Activated CD4-positive, alpha-beta T cell treated with anti-CD3 and anti-CD28 coated beads, Interleukin-2, Interleukin-4, amounts not matched to agents 100 ng/mL and 50 ng/mL, durations not matched to agents 16 hours and 8 hours (primary cell): ENCODE results near the gene PTPRK.
"Not testable (repeated sequence)": the region's sequence is repeated elsewhere in the genome, so short reads cannot be mapped to it uniquely, and the experiment has no call there.

Source experiments
- DNase-seq: peaks from one replicate; pipeline ENCODE4 v3.0.0-alpha.2; 2020; ENCODE audit warnings: low spot score

Gene PTPRK

DNA sequence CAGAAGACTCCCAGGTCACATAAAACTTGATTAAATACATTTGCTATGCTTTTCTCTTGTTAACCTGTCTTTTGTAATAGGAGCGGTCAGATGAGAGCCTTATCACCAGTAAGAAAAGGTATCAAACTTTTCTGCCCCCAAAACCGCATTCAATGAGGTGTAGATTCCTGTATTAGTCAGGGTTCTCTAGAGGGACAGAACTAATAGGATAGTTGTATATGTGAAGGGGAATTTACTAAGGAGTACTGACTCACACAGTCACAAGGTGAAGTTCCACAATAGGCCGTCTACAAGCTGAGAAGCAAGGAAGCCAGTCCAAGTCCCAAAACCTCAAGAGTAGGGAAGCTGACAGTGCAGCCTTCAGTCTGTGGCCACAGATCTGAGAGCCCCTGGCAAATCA is 32.7 kb downstream of the PTPRK start:
- no peak for DNase-seq

DNA sequence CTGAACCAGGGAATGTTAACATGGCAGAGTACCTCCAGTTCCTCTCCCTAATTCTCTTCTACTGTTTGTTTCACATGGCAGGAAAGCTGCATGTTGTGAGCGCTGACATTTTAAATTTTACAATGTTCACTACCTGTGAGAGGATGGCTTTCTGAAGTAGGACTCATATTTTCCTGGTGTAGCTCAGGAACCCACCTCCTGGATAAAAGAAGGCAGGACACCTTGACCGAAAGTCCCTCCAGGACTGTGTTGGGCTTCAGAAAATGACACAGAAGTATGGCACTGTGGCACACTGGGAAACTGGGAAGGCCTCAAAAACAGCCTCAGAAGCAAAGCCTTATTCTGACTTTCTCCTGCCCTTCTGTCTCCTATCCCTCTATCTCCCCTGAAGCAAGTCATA is 33.3 kb downstream of the PTPRK start:
- DNase-seq = no peak

DNA sequence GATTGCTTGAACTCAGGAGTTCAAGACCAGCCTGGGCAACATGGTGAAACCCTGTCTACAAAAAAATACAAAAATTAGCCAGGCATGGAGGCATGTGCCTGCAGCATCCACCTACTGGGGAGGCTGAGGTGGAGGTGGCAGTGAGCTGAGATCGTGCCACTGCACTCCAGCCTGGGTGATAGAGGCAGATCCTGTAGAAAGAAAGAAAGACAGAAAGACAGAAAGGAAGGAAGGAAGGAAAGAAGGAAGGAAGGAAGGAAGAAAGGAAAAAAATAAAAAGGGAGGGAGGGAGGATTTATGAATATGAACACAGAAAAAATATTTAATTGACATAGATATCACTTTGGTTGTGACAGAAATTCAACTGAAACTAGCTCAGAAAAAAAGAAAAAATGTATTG is 33.8 kb downstream of the PTPRK start:
- DNase-seq = not testable (repeated sequence)

DNA sequence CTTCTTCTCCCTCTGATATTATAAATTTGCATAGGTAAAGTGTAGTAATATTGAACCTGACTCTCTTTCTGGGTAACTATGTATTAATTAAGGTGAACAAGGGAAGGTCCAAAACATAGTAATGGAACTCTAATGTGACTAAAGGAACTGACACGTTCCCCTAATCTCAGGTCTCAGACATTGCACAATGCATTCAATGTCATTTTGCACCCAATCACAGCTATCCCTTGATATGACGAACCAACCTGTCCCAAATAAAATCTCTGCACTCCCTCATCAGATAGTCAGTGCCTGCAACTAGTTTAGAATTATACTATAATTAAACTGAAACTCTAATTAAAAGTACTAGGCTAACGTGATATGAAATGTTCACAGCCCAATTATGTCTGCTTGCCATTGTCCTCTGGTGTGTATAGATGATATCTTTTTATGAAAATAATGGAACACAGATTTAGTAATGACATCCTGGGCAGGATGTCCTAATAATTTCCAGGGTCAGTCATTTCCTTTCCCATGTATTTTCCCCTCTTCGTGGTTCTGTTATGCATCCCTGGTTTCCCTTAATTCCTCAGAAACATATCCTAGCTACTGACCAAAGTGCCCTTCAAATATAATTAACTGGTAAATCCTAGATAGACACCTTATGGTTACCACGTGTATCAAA is 36.8 kb downstream of the PTPRK start:
- no peak for DNase-seq

DNA sequence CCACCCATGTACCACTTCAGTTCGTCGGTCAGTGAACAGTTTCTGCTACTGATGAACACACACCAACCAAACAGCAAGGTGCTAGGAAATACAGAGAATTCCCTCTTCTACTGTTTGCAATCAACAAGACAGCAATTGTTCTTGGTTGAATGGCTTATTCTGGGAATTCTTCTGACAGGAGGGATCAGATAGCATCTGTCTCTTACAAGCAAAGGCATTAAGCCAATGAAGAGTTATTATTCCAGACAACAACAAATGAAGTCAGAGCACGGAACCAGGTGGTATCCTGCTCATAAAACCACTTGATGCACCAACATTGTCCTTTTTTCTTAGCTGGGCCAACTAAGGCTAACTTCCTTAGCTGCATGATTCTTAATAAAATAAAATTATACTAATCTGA is 37.8 kb downstream of the PTPRK start:
- no peak for DNase-seq

DNA sequence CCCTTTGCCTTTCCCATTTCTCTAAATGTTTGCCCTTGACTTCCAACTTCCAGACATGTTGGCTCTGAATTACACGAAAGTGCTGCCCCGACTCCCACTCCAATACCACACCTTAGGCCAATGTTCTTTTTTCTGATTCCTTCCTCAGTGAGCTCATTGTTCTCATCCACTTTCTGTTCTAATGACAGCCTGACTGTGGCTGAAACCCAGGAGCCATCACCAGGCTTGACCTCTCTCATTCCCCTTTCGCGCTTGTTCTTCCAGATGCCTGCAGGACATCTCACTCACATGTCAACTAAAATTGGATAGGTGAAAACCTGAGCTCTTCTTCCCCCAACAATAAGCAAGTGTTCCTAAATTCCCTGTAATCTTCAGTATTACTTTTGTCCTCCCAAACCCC is 40.4 kb downstream of the PTPRK start:
- DNase-seq = no peak

DNA sequence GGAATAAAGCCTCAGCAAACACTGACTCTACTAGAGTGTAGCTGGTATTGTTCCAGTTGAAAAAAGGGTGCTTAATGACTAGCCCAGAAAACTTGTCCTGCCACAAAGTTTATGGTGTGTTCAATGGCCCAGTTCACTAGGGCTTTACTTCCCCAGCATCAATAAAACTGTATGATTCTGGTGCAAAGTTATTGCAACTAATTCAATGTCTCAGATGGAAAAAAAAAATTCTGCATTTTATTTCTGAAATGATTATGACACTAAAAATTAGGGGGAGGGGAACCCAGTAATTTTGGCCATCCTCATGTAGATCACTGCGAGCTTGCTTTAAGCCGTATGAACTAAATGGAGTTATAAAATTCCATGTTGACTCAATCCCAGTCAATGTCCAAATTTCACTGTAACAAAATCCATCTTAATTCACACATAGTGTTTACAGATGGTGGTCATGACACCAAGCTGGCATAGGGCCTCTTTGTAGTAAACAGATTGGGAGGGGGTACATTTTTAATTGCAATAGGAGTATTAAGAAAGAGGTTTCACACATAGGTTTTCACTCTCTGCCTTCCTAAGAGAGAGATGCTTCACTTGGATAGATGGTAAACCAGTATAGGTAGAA is 41.2 kb downstream of the PTPRK start:
- DNase-seq = no peak

DNA sequence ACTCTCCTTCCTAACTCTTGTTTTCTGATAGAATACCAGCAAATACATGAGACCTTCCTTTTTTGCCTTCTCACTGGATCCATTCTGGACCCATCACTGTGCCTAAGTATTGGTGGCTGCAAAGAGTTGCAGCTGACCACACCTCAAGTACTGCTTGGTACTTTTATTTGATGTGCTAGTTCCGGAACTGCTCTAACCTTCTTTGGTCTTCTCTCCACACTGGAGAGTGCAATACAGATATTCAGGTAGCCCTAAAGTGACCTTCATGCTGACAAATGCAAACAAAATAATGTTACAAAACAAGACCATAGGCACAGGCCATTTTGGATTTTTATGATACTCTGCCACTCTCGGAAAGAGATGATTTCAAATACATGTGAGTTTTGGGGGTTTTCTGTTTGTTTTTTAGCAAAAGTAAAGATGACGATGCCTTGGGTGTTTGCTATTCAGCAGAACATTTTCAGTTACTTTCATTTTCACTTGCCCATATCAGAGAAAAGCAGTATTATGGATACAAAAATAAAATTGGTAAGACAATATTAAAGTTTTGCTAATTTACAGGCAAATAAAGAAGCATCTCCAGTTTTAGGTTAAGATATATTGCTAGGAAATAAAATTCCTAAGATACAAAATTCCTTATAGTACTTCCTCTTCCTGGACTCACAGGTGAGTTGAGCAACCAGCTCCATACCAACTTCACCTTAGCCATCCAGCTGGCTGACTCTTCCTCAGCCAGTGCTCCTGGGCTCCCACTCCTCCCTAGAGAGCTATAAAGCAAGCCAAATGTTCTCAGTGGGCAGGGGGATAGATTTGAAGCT is 42.0 kb downstream of the PTPRK start:
- DNase-seq = no peak

DNA sequence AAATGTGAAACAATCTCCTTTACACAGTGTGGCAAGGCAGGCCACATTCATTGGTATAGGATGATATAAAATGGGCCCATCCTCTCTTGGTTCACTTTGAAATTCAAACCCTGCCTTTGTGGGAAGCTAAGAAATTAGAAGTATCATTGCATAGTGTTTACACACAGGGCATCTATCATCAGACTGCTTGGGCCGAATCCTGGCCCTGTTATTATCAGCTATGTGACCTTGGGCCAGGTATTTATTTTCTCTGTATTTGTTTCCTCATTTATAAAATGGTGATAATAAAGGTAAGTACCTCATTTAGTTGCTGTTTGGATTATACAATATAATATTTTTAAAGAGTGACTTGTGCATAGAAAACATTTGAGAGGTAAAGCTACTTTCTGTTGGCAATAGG is 45.5 kb downstream of the PTPRK start:
- DNase-seq = no peak

DNA sequence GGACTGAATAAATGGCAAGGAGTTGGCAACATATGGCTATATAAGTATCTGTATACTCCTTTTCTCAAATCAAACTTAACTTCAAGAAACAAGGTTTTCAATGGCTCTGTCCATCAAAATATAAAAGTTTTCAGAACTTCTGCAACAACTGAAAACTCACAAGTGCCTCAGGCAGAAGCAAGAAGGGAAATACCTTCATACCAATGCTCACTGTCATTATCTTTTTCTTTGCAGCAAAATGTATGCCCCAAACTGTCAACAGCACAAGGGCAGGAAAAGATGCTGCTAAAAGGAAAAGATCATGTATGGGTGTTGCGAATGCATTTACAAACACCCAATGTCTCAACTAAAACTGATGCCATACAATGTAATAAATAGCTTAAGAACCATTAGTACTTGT is 45.9 kb downstream of the PTPRK start:
- DNase-seq = no peak

DNA sequence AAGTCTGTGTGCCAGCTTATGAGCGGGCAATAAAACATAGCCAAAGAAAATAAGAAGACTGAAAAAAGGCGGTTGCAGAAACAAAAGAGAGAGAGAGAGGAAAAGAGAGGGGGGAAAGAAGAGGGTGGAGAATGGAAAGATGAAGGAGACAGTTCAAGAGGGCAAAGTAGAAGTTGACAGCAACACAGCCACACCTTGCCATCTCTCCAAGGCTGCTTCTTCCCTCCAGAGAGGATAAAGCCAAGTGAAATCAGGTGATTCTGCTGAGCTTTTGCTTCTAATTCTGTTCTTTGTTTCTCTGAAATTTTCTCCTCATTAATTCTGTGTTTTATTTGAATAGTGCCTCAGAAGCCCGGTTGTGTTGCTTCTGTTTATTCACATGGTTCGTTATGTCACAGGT is 48.5 kb downstream of the PTPRK start:
- DNase-seq = no peak

DNA sequence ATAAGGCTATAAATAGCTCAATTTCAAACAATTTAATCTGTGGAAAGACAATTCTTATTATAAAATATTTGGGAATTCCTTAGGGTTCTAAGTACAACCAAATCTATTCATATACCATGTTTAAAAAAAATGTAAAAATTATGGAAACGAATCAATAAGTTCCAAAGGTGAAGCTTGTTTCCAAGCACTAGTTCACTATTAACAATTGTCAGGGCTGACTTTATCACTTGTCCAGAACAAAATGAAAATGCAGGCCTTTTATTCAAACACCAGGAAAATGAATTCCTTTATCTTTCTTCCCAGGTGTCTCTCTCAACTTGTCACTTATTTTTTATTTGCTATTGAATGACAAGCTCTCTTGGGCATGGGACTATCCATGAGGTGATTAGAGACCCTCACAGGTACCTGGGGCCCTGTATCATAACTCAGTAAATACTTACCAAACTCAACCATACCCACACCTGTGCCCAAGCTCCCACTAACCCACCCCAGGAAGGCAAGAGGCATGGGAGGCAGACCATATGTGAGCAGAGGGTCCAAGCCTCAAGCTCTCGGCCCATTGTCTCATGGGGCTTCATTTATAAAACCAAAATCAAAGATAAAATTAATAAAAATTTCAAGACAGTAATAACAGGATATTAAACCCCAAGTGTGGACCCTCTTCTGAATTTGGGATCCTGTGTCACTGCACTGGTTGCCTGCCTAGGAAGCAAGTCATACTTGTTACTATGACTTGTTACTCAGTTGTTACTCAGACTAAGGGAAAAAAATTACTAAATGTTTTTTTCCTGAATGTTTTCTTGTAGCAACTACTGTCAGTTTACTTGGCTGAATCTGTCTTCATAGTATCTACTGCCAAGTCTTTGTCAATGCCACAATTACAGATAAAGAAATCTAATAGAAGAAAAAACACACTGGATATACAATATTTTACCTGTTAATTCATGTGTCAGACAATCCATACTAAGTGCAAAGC is 54.7 kb downstream of the PTPRK start:
- no peak for DNase-seq

DNA sequence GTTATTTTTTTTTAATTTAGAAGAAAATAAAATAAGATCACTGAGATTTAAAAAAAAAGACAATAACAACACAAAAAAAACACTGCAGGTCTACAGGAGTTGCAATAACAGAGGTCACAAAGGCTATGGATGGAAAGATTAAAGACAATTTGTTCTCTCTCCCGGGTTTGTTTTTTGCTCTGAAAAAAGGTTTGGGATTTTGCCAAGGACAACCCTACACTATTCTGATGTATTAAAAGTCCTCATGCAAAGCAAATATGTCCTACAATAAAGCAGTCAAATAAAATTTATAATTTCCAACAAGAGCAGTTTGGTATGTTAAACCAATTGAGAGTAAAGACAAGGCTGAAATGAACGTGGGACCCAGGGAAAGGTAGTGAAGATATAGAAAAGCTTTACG is 55.6 kb downstream of the PTPRK start:
- no peak for DNase-seq

DNA sequence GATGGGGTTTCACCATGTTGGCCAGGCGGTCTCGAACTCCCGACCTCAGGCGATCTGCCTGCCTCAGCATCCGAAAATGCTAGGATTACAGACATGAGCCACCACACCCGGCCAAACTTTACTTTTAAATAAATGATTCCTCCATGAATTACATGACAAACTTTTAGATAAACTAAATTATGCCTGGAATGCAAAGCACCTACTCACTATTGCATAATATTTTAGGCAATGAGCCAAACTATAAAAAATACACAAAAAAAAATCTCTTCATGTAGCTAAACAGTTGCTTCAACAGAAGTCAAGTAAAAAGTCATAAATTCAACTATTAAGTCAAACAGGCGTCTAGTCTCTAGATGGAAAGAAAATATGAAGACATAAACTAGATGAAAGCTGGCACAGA is 56.5 kb downstream of the PTPRK start:
- DNase-seq = no peak

DNA sequence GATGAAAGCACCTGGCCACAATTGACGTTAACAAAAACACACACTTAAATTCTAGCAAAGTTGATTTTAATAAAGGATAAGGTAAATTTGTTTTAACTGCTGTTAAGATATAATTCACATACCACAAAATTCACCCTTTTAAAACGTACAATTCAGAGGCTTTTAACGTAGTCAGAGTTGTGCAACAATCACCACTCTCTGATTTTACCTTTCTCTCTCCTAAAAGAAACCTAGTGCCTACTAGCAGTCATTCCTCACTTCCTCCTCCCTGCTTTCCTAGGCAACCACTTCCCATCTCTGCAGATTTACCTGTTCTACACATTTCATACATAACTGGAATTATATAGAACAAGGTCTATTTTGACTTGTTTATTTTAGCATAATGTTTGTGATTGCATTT is 58.9 kb downstream of the PTPRK start:
- no peak for DNase-seq

DNA sequence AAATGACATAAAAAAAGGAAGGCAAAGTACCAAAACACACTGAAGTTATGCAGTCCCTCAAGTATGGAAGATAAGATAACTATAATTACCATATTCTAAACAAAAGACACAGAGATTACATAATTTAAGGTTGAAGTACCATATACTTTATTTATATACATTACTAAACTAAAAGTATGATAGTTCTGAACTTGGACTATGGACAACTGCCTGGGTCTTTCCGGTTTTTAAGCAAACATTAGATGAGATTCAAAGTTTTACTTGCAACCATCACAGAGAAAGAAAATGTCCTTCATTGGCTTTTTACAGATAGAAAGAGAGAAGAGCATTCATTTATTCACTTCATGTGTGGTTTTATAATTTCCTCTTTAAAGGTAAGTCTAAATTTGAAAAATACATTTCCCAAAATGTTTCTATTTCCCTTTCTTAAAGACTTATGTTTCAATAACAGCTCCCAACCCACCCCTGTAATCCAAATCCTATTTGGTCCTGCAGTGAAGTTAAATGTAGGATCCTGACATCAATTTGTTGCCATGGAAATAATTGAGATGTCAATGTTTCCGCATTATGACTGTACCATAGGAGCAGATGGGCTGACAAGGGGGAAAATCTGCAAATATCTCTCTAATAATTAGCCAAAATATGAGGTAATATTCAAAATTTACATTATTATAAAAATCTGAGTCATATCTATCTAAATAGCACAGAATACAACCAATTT is 63.7 kb downstream of the PTPRK start:
- no peak for DNase-seq

DNA sequence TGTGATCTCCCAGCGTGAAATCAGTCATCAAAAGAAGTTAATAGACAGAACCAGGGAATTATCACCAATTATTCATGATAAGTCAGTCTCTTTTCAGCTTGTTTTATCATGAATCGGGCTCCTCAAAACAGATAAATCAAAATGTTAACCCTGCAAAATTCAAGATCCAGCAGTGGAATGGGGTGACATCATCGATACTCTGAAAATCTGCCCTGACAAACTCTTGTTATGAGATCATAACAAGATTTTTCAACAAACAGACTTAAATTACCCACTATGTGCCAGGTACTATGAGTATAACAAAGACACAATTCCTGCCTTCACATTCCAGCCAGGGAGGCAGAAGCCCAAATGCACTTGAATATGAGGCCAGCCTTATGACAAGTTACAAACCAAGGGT is 64.4 kb downstream of the PTPRK start:
- no peak for DNase-seq

DNA sequence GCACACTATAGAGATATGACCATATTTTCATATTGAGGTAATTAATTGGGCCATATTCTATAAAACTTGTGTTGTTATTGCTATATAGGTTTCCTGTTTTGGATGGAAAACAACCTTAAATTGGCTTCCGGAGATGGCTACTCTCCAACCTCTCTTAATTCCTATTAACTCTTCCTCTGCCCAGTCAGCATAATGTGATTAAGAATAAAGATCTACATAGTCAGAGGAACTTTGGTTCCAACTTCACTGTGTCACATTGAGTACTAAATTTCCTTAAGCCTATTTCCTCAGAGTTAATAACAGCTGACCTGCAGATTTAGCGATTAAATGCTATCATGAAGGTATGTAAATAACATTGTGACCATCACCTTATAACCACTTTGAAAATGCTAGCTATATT is 67.7 kb downstream of the PTPRK start:
- no peak for DNase-seq

DNA sequence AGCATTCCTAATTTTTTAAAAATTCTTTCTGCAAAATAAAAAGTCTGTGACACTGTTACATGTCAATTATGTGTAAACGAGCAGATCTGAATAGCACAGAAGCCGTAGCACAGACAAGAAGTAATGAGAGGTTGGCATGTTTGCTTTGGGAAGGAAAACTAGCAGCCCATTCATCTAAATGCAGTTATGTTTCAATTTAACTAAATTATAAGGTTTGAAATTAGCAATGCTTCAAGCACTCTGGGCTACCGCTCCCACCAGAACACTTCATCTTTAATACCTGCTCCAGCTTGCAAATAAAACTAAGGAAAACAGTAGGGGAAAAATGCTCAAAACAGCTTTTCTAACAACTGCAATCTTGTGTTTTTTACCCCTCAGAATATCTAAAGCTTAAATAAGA is 73.9 kb downstream of the PTPRK start:
- no peak for DNase-seq

DNA sequence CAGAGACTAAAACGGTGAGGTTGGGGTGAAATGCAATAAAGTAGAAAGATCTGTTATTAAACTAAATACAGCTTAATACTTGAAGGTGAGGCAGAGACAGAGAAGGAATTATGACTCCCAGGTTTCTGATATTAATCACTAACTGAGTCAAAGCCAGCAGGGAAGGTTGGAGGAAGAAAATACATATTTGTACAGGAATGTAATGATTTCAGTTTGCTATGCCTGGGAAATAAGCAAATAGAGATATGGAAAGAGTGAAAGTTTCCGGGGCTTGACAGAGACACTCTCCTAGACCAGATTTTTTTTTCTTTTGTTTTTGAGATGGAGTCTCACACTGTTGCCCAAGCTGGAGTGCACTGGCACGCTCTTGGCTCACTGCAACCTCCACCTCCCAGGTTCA is 76.8 kb downstream of the PTPRK start:
- no peak for DNase-seq

DNA sequence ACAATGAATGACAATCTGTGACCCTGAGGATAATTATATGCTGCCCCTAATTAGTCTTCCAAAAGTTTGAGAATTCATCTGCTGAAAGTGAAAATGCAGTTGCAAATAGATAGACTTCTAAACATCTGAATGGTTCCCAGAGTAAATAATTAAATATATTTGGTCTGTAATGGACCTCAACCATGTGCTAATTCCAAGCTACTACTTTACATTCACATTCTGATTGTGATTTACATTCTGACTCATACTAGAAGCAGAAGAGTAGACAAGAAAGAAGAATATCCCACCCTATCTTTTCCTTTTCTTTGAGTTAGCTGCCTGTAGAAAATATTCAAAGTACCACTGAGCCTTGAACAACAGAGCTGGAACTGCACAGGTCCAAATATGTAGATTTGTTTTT is 80.8 kb downstream of the PTPRK start:
- no peak for DNase-seq

DNA sequence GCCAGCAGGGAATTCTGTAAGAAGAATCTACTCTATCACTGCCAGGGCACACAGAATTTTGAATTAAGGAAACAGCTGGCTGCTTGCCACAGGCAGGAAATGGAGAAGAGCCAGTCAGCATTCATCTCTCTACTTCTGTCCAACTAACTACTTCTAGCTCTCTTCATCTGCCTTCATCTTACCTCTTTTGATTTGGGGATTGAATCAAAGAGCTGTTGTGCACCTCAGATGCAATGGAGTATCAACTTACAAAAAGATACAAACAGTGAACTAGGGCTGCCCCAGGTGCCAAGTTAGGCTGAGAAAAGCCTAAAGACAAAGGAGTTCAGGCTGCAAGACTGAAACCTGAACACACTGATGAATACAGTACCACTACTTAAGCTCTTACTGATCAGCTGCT is 82.0 kb downstream of the PTPRK start:
- no peak for DNase-seq
